GM23338 (cell line): Measurements from ENCODE around the gene NSL1. TPM values are rescaled to one million over a fixed set of nuclear protein-coding genes. Genes with fewer than 3 reads are reported as not detected.

Experiments
- ATAC-seq: fragments of 200-7000 bp; cut with Tn5 transposase; 3 replicates; pipeline ENCODE4 v1.9.1; 2020
- DNase-seq: peaks from one replicate; pipeline ENCODE4 v3.0.0-alpha.2; 2015; ENCODE audit warnings: low spot score
- H2AFZ ChIP-seq: fragments of 200-600 bp; sonication (generic); 2 replicates; pipeline ENCODE4 v1.8.0; 2016; ENCODE audit warnings: antibody characterized with exemption, mild to moderate bottlenecking, moderate library complexity
- H3F3A ChIP-seq: fragments of 200-600 bp; sonication (generic); replicated peaks from 2 replicates; pipeline ENCODE4 v1.8.0; 2017; ENCODE audit warnings: antibody characterized with exemption, mixed run types, low read depth
- H3K27ac ChIP-seq: fragments of 200-600 bp; sonication (generic); 2 replicates; pipeline ENCODE4 v1.6.1; 2016; ENCODE audit warnings: low read depth
- H3K27me3 ChIP-seq: fragments of 200-600 bp; sonication (generic); 2 replicates; pipeline ENCODE4 v1.8.0; 2016; ENCODE audit warnings: mild to moderate bottlenecking, mixed run types, moderate library complexity; ENCODE audit not compliant: insufficient read depth
- H3K36me3 ChIP-seq: fragments of 200-600 bp; sonication (generic); 2 replicates; pipeline ENCODE4 v1.8.0; 2016; ENCODE audit warnings: mild to moderate bottlenecking; ENCODE audit not compliant: insufficient read depth
- H3K4me1 ChIP-seq: fragments of 200-600 bp; sonication (generic); 2 replicates; pipeline ENCODE4 v1.8.0; 2016; ENCODE audit warnings: mild to moderate bottlenecking, moderate library complexity; ENCODE audit not compliant: insufficient read depth
- H3K4me2 ChIP-seq: fragments of 200-600 bp; sonication (generic); 2 replicates; pipeline ENCODE4 v1.7.1; 2017; ENCODE audit warnings: mixed run types
- H3K4me3 ChIP-seq: fragments of 200-600 bp; sonication (generic); 2 replicates; pipeline ENCODE4 v1.6.1; 2016; ENCODE audit warnings: mixed run types
- H3K79me2 ChIP-seq: fragments of 200-600 bp; sonication (generic); replicated peaks from 2 replicates; pipeline ENCODE4 v1.8.0; 2017; ENCODE audit warnings: mild to moderate bottlenecking; ENCODE audit not compliant: insufficient read depth
- H3K9me2 ChIP-seq: fragments of 200-600 bp; sonication (generic); 2 replicates; pipeline ENCODE4 v1.8.0; 2017; ENCODE audit not compliant: insufficient read depth
- H4K20me1 ChIP-seq: fragments of 200-600 bp; sonication (generic); replicated peaks from 2 replicates; pipeline ENCODE4 v1.8.0; 2017; ENCODE audit warnings: mild to moderate bottlenecking; ENCODE audit not compliant: insufficient read depth
- H3K27ac Mint-ChIP-seq: 2 replicates; pipeline ENCODE4 v1.8.0; 2020; ENCODE audit warnings: inconsistent platforms, mild to moderate bottlenecking, moderate library complexity, mixed read lengths
- H3K27me3 Mint-ChIP-seq: 3 replicates; pipeline ENCODE4 v1.8.0; 2022; ENCODE audit warnings: low read depth, mild to moderate bottlenecking, moderate library complexity, mixed read lengths, inconsistent platforms; ENCODE audit not compliant: insufficient read depth, poor library complexity
- H3K36me3 Mint-ChIP-seq: 3 replicates; pipeline ENCODE4 v1.8.0; 2021; ENCODE audit warnings: low read depth, mild to moderate bottlenecking, inconsistent platforms, moderate library complexity, mixed read lengths
- H3K4me1 Mint-ChIP-seq: 3 replicates; pipeline ENCODE4 v1.8.0; 2020; ENCODE audit warnings: mild to moderate bottlenecking, inconsistent platforms, mixed read lengths
- H3K4me3 Mint-ChIP-seq: 3 replicates; pipeline ENCODE4 v1.8.0; 2021; ENCODE audit warnings: moderate library complexity, mild to moderate bottlenecking, inconsistent platforms, mixed read lengths
- H3K9me3 Mint-ChIP-seq: 3 replicates; pipeline ENCODE4 v1.8.0; 2020; ENCODE audit warnings: moderate library complexity, mild to moderate bottlenecking, inconsistent platforms, mixed read lengths
- CREB1 ChIP-seq: fragments of 250-450 bp; sonication (Bioruptor Pico); IDR thresholded peaks from 2 replicates; pipeline ENCODE4 v1.5.0; 2020; ENCODE audit warnings: low read depth, mild to moderate bottlenecking, moderate library complexity
- EZH2 ChIP-seq: fragments of 200-600 bp; sonication (generic); IDR thresholded peaks from one replicate; pipeline ENCODE4 v1.8.0; 2017; ENCODE audit warnings: antibody characterized with exemption, mild to moderate bottlenecking, low read depth; ENCODE audit not compliant: unreplicated experiment
- POLR2AphosphoS5 ChIP-seq: IDR thresholded peaks from 2 replicates; pipeline ENCODE4 v1.6.1; 2016; ENCODE audit warnings: antibody characterized with exemption, low read depth
- REST ChIP-seq: IDR thresholded peaks from one replicate; pipeline ENCODE4 v1.6.1; 2018; ENCODE audit warnings: antibody characterized with exemption; ENCODE audit not compliant: unreplicated experiment
- ZNF114 ChIP-seq: fragments of 250-450 bp; sonication (Bioruptor Pico); IDR thresholded peaks from 2 replicates; pipeline ENCODE4 v1.5.0; 2020; ENCODE audit warnings: mild to moderate bottlenecking, moderate library complexity
- long read RNA-seq: library from polyadenylated mRNA; unstranded; transcript quantifications from one replicate; pipeline ENCODE4 v2.0.0, GENCODE V29; 2020; ENCODE audit not compliant: unreplicated experiment
- polyA plus RNA-seq: library from polyadenylated mRNA; unstranded; fragments of >200 nt; fragmentation: Nextera tagmentation; extraction: Ambion mirVana; gene quantifications from 2 replicates; pipeline ENCODE4 v1.2.1, GENCODE V29; 2016
- total RNA-seq: library from RNA; depleted of rRNA; stranded (reverse); fragments of >200 nt; shearing (Covaris generic); gene quantifications from 2 replicates; pipeline ENCODE4 v1.2.3, GENCODE V29; 2014; rRNA removed
- TF ChIP-seq, protein P1 (sequence below): fragments of 250-450 bp; sonication (Bioruptor Pico); IDR thresholded peaks from 2 replicates; pipeline ENCODE4 v1.5.0; 2020; ENCODE audit warnings: mild to moderate bottlenecking, moderate library complexity
- TF ChIP-seq, protein P2 (sequence below): IDR thresholded peaks from 2 replicates; pipeline ENCODE4 v1.6.1; 2016; ENCODE audit warnings: antibody characterized with exemption

NSL1 gene
- total RNA-seq (61.0 and 96.8 TPM in 2 replicates), polyA plus RNA-seq (93.5 and 102 TPM in 2 replicates)
- long read RNA-seq, transcript NSL1-202 (6 exons, 2,317 nt), result major isoform, 52 of 64 reads
- long read RNA-seq, partial matches to known transcripts, result 1 of 64 reads
- long read RNA-seq, other reads (novel, unspliced or antisense), result 4 of 64 reads

GRCh38 chr1:212791676-212792395 lies at the start of gene NSL1, which contains the start of gene TATDN3:
Gene NSL1, minus strand, starts transcription at chr1:212791777. Its CDS starts 14 bp downstream, at chr1:212791763.
Gene TATDN3, plus strand, starts transcription at chr1:212791894. Its CDS starts 28 bp downstream, at chr1:212791922.
- no peaks in the 10 kb centered on the region; the same call in 1 of the 2 replicates for H4K20me1 ChIP-seq
- H3K79me2 ChIP-seq, result peaks cover 44% of the 10 kb centered on the region
- TF ChIP-seq, protein P1, sequence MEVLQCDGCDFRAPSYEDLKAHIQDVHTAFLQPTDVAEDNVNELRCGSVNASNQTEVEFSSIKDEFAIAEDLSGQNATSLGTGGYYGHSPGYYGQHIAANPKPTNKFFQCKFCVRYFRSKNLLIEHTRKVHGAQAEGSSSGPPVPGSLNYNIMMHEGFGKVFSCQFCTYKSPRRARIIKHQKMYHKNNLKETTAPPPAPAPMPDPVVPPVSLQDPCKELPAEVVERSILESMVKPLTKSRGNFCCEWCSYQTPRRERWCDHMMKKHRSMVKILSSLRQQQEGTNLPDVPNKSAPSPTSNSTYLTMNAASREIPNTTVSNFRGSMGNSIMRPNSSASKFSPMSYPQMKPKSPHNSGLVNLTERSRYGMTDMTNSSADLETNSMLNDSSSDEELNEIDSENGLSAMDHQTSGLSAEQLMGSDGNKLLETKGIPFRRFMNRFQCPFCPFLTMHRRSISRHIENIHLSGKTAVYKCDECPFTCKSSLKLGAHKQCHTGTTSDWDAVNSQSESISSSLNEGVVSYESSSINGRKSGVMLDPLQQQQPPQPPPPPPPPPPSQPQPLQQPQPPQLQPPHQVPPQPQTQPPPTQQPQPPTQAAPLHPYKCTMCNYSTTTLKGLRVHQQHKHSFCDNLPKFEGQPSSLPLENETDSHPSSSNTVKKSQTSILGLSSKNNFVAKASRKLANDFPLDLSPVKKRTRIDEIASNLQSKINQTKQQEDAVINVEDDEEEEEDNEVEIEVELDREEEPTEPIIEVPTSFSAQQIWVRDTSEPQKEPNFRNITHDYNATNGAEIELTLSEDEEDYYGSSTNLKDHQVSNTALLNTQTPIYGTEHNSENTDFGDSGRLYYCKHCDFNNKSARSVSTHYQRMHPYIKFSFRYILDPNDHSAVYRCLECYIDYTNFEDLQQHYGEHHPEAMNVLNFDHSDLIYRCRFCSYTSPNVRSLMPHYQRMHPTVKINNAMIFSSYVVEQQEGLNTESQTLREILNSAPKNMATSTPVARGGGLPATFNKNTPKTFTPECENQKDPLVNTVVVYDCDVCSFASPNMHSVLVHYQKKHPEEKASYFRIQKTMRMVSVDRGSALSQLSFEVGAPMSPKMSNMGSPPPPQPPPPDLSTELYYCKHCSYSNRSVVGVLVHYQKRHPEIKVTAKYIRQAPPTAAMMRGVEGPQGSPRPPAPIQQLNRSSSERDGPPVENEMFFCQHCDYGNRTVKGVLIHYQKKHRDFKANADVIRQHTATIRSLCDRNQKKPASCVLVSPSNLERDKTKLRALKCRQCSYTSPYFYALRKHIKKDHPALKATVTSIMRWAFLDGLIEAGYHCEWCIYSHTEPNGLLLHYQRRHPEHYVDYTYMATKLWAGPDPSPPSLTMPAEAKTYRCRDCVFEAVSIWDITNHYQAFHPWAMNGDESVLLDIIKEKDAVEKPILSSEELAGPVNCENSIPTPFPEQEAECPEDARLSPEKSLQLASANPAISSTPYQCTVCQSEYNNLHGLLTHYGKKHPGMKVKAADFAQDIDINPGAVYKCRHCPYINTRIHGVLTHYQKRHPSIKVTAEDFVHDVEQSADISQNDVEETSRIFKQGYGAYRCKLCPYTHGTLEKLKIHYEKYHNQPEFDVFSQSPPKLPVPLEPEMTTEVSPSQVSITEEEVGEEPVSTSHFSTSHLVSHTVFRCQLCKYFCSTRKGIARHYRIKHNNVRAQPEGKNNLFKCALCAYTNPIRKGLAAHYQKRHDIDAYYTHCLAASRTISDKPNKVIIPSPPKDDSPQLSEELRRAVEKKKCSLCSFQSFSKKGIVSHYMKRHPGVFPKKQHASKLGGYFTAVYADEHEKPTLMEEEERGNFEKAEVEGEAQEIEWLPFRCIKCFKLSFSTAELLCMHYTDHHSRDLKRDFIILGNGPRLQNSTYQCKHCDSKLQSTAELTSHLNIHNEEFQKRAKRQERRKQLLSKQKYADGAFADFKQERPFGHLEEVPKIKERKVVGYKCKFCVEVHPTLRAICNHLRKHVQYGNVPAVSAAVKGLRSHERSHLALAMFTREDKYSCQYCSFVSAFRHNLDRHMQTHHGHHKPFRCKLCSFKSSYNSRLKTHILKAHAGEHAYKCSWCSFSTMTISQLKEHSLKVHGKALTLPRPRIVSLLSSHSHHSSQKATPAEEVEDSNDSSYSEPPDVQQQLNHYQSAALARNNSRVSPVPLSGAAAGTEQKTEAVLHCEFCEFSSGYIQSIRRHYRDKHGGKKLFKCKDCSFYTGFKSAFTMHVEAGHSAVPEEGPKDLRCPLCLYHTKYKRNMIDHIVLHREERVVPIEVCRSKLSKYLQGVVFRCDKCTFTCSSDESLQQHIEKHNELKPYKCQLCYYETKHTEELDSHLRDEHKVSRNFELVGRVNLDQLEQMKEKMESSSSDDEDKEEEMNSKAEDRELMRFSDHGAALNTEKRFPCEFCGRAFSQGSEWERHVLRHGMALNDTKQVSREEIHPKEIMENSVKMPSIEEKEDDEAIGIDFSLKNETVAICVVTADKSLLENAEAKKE (CRISPR knock-in tag), result no peak
- no peak for TF ChIP-seq REST
- TF ChIP-seq, protein P2, sequence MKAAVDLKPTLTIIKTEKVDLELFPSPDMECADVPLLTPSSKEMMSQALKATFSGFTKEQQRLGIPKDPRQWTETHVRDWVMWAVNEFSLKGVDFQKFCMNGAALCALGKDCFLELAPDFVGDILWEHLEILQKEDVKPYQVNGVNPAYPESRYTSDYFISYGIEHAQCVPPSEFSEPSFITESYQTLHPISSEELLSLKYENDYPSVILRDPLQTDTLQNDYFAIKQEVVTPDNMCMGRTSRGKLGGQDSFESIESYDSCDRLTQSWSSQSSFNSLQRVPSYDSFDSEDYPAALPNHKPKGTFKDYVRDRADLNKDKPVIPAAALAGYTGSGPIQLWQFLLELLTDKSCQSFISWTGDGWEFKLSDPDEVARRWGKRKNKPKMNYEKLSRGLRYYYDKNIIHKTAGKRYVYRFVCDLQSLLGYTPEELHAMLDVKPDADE, result peak; percentile 84
- no peak for TF ChIP-seq ZNF114 (CRISPR knock-in tag)
- peak; percentile 89 for TF ChIP-seq POLR2AphosphoS5
- TF ChIP-seq CREB1 (CRISPR knock-in tag), result peak; percentile 83
- TF ChIP-seq EZH2, result no peak
- ATAC-seq (peak; percentile 96), DNase-seq (peak; percentile 96)
- H3K36me3 ChIP-seq, result peaks cover 9% of the 10 kb centered on the region; the same call in 1 of the 2 replicates
- H3K9me2 ChIP-seq, result no peaks in the 10 kb centered on the region
- peaks cover 8% of the 10 kb centered on the region; the same call in 1 of the 2 replicates for H3F3A ChIP-seq
- peaks cover 18% of the 10 kb centered on the region for H3K4me1 Mint-ChIP-seq
- H3K4me1 ChIP-seq, result peaks cover 17% of the 10 kb centered on the region
- H2AFZ ChIP-seq, result peak within 1 kb of the TSS; percentile 100
- no peaks in the 10 kb centered on the region for H3K27me3 ChIP-seq
- H3K27ac Mint-ChIP-seq, result peak within 1 kb of the TSS; percentile 93
- H3K9me3 Mint-ChIP-seq, result no peaks in the 10 kb centered on the region; the same call in 1 of the 3 replicates
- H3K36me3 Mint-ChIP-seq, result peaks cover 13% of the 10 kb centered on the region
- peak within 1 kb of the TSS; percentile 91 for H3K27ac ChIP-seq
- H3K4me3 ChIP-seq, result peak within 1 kb of the TSS; percentile 96
- peak within 1 kb of the TSS; percentile 84 for H3K4me2 ChIP-seq
- H3K27me3 Mint-ChIP-seq, result peaks cover 9% of the 10 kb centered on the region
- H3K4me3 Mint-ChIP-seq, result peak within 1 kb of the TSS; percentile 86
